Neuronal stem cell (in vitro differentiated cells): Measurements from ENCODE around the gene LILRB3.
A peak's percentile ranks its signal among the peaks of the same experiment; 100 is the strongest.

Experiments
- DNase-seq: peaks from one replicate; pipeline ENCODE4 v3.0.0-alpha.2; 2013; ENCODE audit warnings: low spot score
- H2AFZ ChIP-seq: one replicate; pipeline ENCODE4 v1.6.1; 2013; ENCODE audit warnings: mild to moderate bottlenecking, low read length, inconsistent platforms
- H2AK5ac ChIP-seq: 2 replicates; pipeline ENCODE4 v1.6.1; 2013; ENCODE audit warnings: low read depth, mild to moderate bottlenecking, inconsistent platforms, low read length, moderate library complexity, mixed read lengths
- H2BK120ac ChIP-seq: 2 replicates; pipeline ENCODE4 v1.6.1; 2013; ENCODE audit warnings: low read depth, mild to moderate bottlenecking, inconsistent platforms, low read length, moderate library complexity, mixed read lengths
- H2BK12ac ChIP-seq: one replicate; pipeline ENCODE4 v1.6.1; 2013; ENCODE audit warnings: low read length, inconsistent platforms
- H2BK15ac ChIP-seq: 2 replicates; pipeline ENCODE4 v1.6.1; 2013; ENCODE audit warnings: mild to moderate bottlenecking, low read length, inconsistent platforms, mixed read lengths
- H2BK5ac ChIP-seq: one replicate; pipeline ENCODE4 v1.6.1; 2013; ENCODE audit warnings: inconsistent platforms, mild to moderate bottlenecking, low read length, moderate library complexity
- H3K14ac ChIP-seq: one replicate; pipeline ENCODE4 v1.6.1; 2013; ENCODE audit warnings: low read length, inconsistent platforms
- H3K18ac ChIP-seq: 2 replicates; pipeline ENCODE4 v1.6.1; 2013; ENCODE audit warnings: low read length, inconsistent platforms
- H3K23ac ChIP-seq: 2 replicates; pipeline ENCODE4 v1.6.1; 2013; ENCODE audit warnings: low read depth, mild to moderate bottlenecking, mixed read lengths, low read length, inconsistent platforms; ENCODE audit not compliant: poor library complexity
- H3K27ac ChIP-seq: replicated peaks from 3 replicates; pipeline ENCODE4 v1.5.1; 2013; ENCODE audit warnings: low read length, inconsistent platforms
- H3K27me3 ChIP-seq, 3 experiments: 2 replicates each; pipeline ENCODE4 v1.6.1; 2013; ENCODE audit warnings: low read length in 3 of 3, mild to moderate bottlenecking in 2 of 3, inconsistent platforms in 1 of 3, low read depth in 1 of 3, mixed read lengths in 1 of 3, moderate library complexity in 1 of 3; ENCODE audit not compliant: control insufficient read depth in 3 of 3, insufficient read depth in 3 of 3
- H3K36me3 ChIP-seq, 2 donors: replicated peaks in 1 of 2; 2 replicates each; pipeline ENCODE4 v1.6.1; 2013; ENCODE audit warnings: low read length in 2 of 2; ENCODE audit not compliant: control insufficient read depth in 2 of 2, insufficient read depth in 2 of 2
- H3K4ac ChIP-seq: 2 replicates; pipeline ENCODE4 v1.6.1; 2013; ENCODE audit warnings: inconsistent platforms, mild to moderate bottlenecking, low read length, moderate library complexity
- H3K4me1 ChIP-seq, 2 donors: 1 replicate in 1 of 2; 2 replicates in 1 of 2; pipeline ENCODE4 v1.6.1; 2013; ENCODE audit warnings: low read length in 2 of 2, low read depth in 1 of 2; ENCODE audit not compliant: control insufficient read depth in 2 of 2, insufficient read depth in 1 of 2
- H3K4me2 ChIP-seq: one replicate; pipeline ENCODE4 v1.6.1; 2013; ENCODE audit warnings: mild to moderate bottlenecking, low read length, inconsistent platforms; ENCODE audit not compliant: insufficient read depth, poor library complexity, severe bottlenecking
- H3K4me3 ChIP-seq, 2 donors: 2 replicates each; pipeline ENCODE4 v1.5.1; 2013; ENCODE audit warnings: low read length in 2 of 2, mild to moderate bottlenecking in 2 of 2, inconsistent platforms in 1 of 2, moderate library complexity in 1 of 2
- H3K79me1 ChIP-seq: one replicate; pipeline ENCODE4 v1.6.1; 2013; ENCODE audit warnings: low read depth, mild to moderate bottlenecking, inconsistent platforms, low read length, moderate library complexity
- H3K9ac ChIP-seq: one replicate; pipeline ENCODE4 v1.6.1; 2013; ENCODE audit warnings: mild to moderate bottlenecking, low read depth, low read length, inconsistent platforms; ENCODE audit not compliant: poor library complexity
- H3K9me3 ChIP-seq, 2 donors: replicated peaks in 1 of 2; 2 replicates each; pipeline versions ENCODE3 to v1.6.1; 2013; ENCODE audit warnings: low read length in 2 of 2, mild to moderate bottlenecking in 2 of 2, inconsistent platforms in 1 of 2, low read depth in 1 of 2, mixed read lengths in 1 of 2, moderate library complexity in 1 of 2; ENCODE audit not compliant: control insufficient read depth in 2 of 2, insufficient read depth in 1 of 2
- H4K8ac ChIP-seq: one replicate; pipeline ENCODE4 v1.6.1; 2013; ENCODE audit warnings: low read depth, mild to moderate bottlenecking, inconsistent platforms, low read length, moderate library complexity
- H4K91ac ChIP-seq: one replicate; pipeline ENCODE4 v1.6.1; 2013; ENCODE audit warnings: low read length, low read depth, mild to moderate bottlenecking, inconsistent platforms; ENCODE audit not compliant: poor library complexity
- WGBS, 2 donors: extraction: QIAGEN DNeasy Blood & Tissue Kit; methylation state at CpG; one replicate each; pipeline ENCODE4 v1.1.7; 2013; ENCODE audit warnings: missing lambda C conversion rate in 2 of 2, mixed read lengths in 1 of 2; ENCODE audit not compliant: insufficient read length in 2 of 2, insufficient replicate concordance in 1 of 2; ENCODE audit errors: extremely low coverage in 2 of 2; 5-methylcytosine and 5-hydroxymethylcytosine counted together

Gene LILRB3

DNA sequence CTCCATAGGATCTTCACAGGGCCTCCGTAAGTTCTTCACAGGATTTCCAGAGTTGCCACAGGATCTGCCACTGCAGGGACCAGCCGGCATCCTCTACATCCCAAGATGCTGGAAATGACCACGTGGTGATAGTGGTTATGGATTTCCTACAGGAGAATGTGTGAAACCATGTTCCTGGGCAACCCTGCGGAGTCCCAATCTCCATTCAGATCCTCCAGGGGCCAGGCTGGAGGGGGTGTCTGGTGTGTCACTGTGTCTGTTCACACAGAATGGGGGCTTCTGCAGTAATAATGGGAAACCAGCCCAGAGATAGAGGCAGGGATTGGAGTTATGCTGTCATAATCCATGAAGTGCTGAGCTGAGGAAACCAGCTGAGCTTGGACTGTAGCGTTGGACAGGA is 11.1 kb upstream of the LILRB3 start:
- H3K79me1 ChIP-seq, result no peaks in the 10 kb centered on the region
- no peak overlapping the region for H3K27ac ChIP-seq
- no peak overlapping the region for H2BK5ac ChIP-seq
- no peak overlapping the region for H2BK15ac ChIP-seq
- H3K9me3 ChIP-seq, result peaks cover 5% of the 10 kb centered on the region in 2 donors
- H3K4me3 ChIP-seq, result no peak overlapping the region
- H4K91ac ChIP-seq, result no peak overlapping the region
- H2AK5ac ChIP-seq, result no peak overlapping the region
- WGBS, 2 donors, result no CpG with 5 or more reads among the region's 5 CpGs
- peaks cover 0 to 9% (median 0%) of the 10 kb centered on the region in 3 experiments for H3K27me3 ChIP-seq
- H2BK12ac ChIP-seq, result no peak overlapping the region
- no peak overlapping the region for H3K4me2 ChIP-seq
- H3K4ac ChIP-seq, result no peak overlapping the region
- no peak overlapping the region for H3K18ac ChIP-seq
- H3K4me1 ChIP-seq, result peaks cover 0 to 2% of the 10 kb centered on the region in 2 donors
- no peaks in the 10 kb centered on the region for H3K36me3 ChIP-seq
- H4K8ac ChIP-seq, result no peak overlapping the region
- no peak overlapping the region for H2AFZ ChIP-seq
- DNase-seq, result no peak
- H3K9ac ChIP-seq, result no peak overlapping the region
- no peak overlapping the region for H2BK120ac ChIP-seq
- no peak overlapping the region for H3K14ac ChIP-seq
- no peak overlapping the region for H3K23ac ChIP-seq

DNA sequence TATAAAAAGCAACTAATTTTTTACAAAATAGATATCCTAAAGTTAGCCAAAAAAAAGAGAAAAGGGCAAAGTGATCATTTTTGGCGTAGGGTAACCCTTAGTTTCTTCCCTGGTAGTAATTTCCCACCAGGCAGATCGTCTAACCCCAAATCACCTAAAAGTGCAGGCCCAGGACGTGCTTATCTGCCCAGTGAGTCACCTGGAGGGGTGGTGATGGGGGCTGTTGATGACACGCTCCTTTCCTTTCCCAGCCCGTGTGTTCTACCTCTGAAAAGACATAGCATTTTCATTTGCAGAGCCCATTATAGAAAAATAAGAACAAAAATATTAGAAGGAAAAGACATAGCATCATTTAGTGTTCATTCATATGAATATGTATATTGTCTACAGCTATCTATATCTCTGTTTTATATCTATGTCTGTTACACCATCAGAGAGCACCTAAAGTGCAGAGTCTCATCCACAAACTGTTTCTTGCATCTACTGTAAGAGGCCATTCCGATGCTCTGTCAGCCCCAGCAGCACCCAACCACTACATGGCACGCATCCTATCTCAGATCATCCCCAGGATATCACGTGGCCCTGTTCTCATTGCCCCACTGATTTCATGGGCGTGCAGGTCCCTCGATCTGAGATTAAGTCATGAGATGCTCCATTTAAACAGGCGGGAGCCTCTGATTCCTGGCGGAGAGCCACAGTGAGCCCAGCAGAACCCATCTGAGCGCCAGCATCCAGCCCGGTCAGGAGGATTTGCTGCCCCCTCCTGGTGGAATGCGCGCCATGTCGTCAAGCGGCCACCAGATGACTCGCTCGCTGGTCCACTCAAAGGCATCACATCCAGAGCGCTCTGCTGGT is 8.5 kb upstream of the LILRB3 start:
- no peak overlapping the region for H2AK5ac ChIP-seq
- H2BK120ac ChIP-seq, result no peak overlapping the region
- H3K9me3 ChIP-seq, result peaks cover 5% of the 10 kb centered on the region in 2 donors
- no peak overlapping the region for H2BK5ac ChIP-seq
- peak overlapping the region; percentile 52 for H2AFZ ChIP-seq
- no peak overlapping the region for H3K4me3 ChIP-seq
- no peak overlapping the region for H3K4me2 ChIP-seq
- WGBS, 2 donors, result no CpG with 5 or more reads among the region's 21 CpGs
- no peak overlapping the region for H4K91ac ChIP-seq
- no peak overlapping the region for H2BK15ac ChIP-seq
- no peak overlapping the region for H2BK12ac ChIP-seq
- no peak overlapping the region for H3K27ac ChIP-seq
- H3K79me1 ChIP-seq, result no peaks in the 10 kb centered on the region
- H4K8ac ChIP-seq, result no peak overlapping the region
- no peak overlapping the region for H3K18ac ChIP-seq
- no peak overlapping the region for H3K23ac ChIP-seq
- no peak overlapping the region for H3K9ac ChIP-seq
- no peak overlapping the region for H3K4ac ChIP-seq
- peaks cover 0 to 2% of the 10 kb centered on the region in 2 donors for H3K4me1 ChIP-seq
- no peak overlapping the region for H3K14ac ChIP-seq
- H3K36me3 ChIP-seq, result no peaks in the 10 kb centered on the region
- peaks cover 0 to 4% (median 0%) of the 10 kb centered on the region in 3 experiments for H3K27me3 ChIP-seq
- peak; percentile 68 for DNase-seq

DNA sequence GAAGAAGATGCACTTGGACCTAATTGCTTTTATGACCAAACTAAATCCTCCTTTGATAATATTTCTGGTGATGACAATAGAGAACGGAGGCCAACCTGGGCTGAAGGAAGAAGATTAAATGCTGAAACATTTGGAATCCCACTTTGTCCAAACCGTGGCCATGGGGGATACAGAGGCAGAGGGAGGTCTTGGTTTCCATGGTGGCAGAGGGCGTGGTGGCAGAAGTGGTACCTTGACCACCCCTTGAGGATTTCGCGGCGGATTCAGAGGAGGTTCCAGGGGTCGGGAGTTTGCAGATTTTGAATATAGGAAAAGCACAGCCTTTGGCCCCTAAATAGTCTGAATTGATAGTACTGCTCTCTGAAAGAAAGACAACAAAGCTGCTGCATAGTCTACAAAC is 7.2 kb upstream of the LILRB3 start:
- no peak for DNase-seq
- no peak overlapping the region for H4K8ac ChIP-seq
- H3K36me3 ChIP-seq, result no peaks in the 10 kb centered on the region
- H2AFZ ChIP-seq, result no peak overlapping the region
- no peak overlapping the region for H2BK5ac ChIP-seq
- H3K14ac ChIP-seq, result no peak overlapping the region
- WGBS, 2 donors, result no CpG with 5 or more reads among the region's 7 CpGs
- H3K23ac ChIP-seq, result no peak overlapping the region
- peaks cover 0 to 2% of the 10 kb centered on the region in 2 donors for H3K4me1 ChIP-seq
- H3K27ac ChIP-seq, result no peak overlapping the region
- no peaks in the 10 kb centered on the region for H3K79me1 ChIP-seq
- no peak overlapping the region for H3K4me2 ChIP-seq
- no peak overlapping the region for H3K4ac ChIP-seq
- peaks cover 0 to 4% (median 0%) of the 10 kb centered on the region in 3 experiments for H3K27me3 ChIP-seq
- no peak overlapping the region for H2AK5ac ChIP-seq
- peaks cover 0 to 4% of the 10 kb centered on the region in 2 donors for H3K9me3 ChIP-seq
- no peak overlapping the region for H3K18ac ChIP-seq
- no peak overlapping the region for H3K9ac ChIP-seq
- H2BK15ac ChIP-seq, result no peak overlapping the region
- H2BK12ac ChIP-seq, result no peak overlapping the region
- H4K91ac ChIP-seq, result no peak overlapping the region
- H2BK120ac ChIP-seq, result no peak overlapping the region
- H3K4me3 ChIP-seq, result no peak overlapping the region

DNA sequence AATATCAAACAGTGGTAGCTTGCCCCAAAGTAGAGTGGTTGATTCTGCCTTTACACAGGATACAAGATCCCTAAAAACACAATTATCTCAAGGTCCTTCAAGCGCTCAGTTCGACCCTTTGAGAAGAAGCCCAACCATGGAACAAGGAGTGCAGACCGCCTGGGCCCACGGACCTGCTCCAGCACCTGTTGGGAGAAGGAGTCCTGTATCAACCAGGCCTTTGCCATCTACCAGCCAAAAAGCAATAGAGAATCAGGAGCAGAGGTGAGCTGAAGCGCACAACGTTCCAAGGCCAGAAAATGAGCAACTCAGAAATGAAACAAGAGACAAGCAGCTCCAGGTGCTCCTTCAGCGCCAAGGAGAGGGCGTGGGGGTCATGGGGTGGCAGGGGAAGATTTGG is 6.3 kb upstream of the LILRB3 start:
- no peak overlapping the region for H3K18ac ChIP-seq
- no peaks in the 10 kb centered on the region for H3K36me3 ChIP-seq
- H3K27me3 ChIP-seq, result peaks cover 0 to 4% (median 0%) of the 10 kb centered on the region in 3 experiments
- no peak overlapping the region for H3K27ac ChIP-seq
- H3K9ac ChIP-seq, result no peak overlapping the region
- no peak overlapping the region for H3K14ac ChIP-seq
- H3K4me1 ChIP-seq, result peaks cover 0 to 2% of the 10 kb centered on the region in 2 donors
- no peaks in the 10 kb centered on the region for H3K9me3 ChIP-seq
- no peak overlapping the region for H2BK5ac ChIP-seq
- H3K79me1 ChIP-seq, result no peaks in the 10 kb centered on the region
- H3K4me2 ChIP-seq, result no peak overlapping the region
- no peak overlapping the region for H2BK12ac ChIP-seq
- DNase-seq, result no peak
- H2BK120ac ChIP-seq, result no peak overlapping the region
- H2AFZ ChIP-seq, result no peak overlapping the region
- no peak overlapping the region for H3K4me3 ChIP-seq
- H4K91ac ChIP-seq, result no peak overlapping the region
- no CpG with 5 or more reads among the region's 8 CpGs for WGBS, 2 donors
- no peak overlapping the region for H2BK15ac ChIP-seq
- no peak overlapping the region for H3K4ac ChIP-seq
- H3K23ac ChIP-seq, result no peak overlapping the region
- no peak overlapping the region for H2AK5ac ChIP-seq
- no peak overlapping the region for H4K8ac ChIP-seq
